Tongue (tissue), 2 donors: ENCODE results near the gene FSIP1. TPM values are rescaled to one million over a fixed set of nuclear protein-coding genes. Genes with fewer than 3 reads are reported as not detected.

Experiments used
- DNase-seq: peaks from one replicate; pipeline ENCODE4 v3.0.0-alpha.2; 2015
- total RNA-seq: library from RNA; depleted of rRNA; stranded (reverse); fragments of >200 nt; gene quantifications from one replicate; pipeline ENCODE4 v1.2.3, GENCODE V29; 2014

The FSIP1 gene
- total RNA-seq, 1 donor from 2014 or later: 0.10 TPM

- no peak for DNase-seq
Observed at GRCh38 chr15:39720081-39720480, 62.6 kb downstream of the FSIP1 start.

DNA sequence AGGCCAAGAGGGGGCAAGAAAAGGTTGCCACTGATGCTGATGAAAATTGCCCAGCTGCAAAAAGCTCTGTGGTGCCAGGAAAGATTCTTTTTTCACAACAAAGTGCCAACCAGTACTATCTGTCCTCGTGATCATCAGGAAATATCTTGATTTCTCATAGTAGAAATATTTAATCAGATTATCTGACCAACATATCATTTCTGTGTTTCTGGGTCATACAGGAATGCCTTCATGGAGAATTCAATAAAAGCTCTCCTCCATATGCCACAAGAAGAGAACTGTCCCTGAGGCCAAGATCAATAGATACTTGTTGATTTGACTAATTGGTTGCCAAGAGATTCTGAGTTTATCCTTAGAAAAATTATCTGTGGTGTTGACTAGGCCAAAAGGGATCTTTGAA lies 63.5 kb downstream of the FSIP1 start:
- DNase-seq: no peak

GRCh38 chr15:39717134-39717533 lies 65.5 kb downstream of the FSIP1 start:
- no peak for DNase-seq

DNA sequence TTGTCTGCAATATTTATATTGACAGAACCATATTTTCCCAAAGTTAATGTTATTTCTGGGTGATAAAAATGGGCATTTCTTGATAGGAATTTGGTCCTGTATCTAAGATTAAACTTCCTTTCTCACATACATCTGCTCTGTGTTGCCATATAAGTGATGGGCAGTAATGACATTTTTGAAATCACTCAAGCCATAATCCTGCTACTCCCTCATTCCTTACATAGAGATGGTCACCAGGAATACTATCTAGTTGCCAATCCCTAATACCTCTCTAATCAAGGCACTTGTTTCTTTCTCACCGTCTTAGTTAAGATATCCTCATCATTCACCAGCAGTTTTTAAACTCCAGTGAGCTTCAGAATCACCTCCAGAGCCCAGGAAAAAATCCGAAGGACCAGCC lies 68.4 kb downstream of the FSIP1 start:
- no peak for DNase-seq

GRCh38 chr15:39713846-39714245 lies 68.8 kb downstream of the FSIP1 start:
- DNase-seq: no peak

DNA sequence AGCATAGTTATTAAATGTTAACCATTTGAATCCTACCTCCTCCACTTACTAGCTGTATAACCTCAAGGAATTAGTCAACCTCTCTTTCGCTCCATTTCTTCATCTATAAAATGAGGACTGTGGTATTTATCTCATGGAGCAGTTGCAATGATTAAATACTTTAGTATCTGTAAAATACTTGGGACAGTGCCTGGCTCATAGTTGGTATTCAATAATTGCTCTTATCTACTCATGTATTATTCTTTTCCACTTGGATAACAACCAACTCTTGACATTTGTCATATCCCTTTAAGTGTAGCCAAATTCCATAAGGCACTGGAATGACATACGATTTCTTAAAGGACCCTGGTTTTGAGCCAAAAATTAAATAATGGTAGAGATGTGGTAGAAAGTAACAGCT lies 72.0 kb downstream of the FSIP1 start:
- no peak for DNase-seq

DNA sequence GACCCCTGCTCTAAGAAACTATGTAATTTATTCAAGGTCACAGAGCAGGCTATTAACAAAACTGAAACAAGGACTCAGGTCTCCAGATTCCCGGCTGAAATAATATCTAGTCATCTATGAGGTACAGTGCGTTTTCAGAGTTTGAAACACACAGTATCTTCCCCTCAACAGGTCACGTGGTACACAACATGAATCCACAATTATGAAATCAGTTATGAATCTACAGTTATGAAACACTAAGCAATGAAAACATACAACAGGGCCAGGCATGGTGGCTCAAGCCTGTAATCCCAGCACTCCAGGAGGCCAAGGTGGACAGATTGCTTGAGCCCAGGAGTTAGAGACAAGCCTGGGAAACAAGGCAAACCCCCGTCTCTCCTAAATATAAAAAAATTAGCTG lies 72.7 kb downstream of the FSIP1 start:
- DNase-seq: no peak

- DNase-seq: no peak
Observed at GRCh38 chr15:39706206-39706605, 76.4 kb downstream of the FSIP1 start.

DNA sequence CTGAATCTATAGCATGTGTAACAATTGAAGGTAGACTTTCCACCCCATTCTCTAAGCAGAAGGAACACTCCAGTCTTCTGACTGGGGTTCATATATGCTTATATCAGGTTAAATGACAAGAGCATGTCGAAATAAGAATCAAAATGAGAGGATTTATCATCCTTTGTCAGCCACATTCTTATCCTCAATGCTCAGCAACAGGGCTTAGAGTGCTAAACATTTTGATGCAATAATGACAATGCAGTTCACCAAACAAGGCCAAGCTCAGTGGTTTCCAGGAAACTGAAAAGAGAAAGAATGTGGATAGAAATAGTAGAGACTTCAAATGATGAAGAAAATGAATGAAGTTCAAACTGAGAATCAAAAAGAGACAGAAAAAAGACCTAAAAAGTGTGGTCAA lies 78.0 kb downstream of the FSIP1 start:
- DNase-seq: no peak

DNA sequence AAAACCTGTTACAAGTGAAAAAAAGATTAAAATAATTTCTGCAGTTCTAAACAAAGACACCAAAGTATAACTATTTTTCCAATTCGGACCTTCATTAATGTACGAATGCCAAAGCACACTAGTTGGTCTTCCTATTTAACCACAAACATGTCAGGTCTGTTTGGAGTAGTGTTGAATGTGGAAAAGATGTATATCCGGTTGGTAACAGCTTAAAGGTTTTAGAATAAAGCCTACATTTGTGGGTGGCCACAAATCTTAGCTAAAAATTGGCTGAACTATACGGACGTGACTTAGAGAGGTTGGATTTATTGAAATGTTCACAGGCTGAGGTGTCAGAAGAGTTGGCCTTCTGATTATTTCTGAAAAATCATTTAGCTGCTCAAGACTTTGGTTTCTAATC lies 78.4 kb downstream of the FSIP1 start:
- no peak for DNase-seq

- DNase-seq: no peak
Observed at GRCh38 chr15:39701988-39702387, 80.7 kb downstream of the FSIP1 start.

- no peak for DNase-seq
Observed at GRCh38 chr15:39700375-39700700, 82.3 kb downstream of the FSIP1 start.

DNA sequence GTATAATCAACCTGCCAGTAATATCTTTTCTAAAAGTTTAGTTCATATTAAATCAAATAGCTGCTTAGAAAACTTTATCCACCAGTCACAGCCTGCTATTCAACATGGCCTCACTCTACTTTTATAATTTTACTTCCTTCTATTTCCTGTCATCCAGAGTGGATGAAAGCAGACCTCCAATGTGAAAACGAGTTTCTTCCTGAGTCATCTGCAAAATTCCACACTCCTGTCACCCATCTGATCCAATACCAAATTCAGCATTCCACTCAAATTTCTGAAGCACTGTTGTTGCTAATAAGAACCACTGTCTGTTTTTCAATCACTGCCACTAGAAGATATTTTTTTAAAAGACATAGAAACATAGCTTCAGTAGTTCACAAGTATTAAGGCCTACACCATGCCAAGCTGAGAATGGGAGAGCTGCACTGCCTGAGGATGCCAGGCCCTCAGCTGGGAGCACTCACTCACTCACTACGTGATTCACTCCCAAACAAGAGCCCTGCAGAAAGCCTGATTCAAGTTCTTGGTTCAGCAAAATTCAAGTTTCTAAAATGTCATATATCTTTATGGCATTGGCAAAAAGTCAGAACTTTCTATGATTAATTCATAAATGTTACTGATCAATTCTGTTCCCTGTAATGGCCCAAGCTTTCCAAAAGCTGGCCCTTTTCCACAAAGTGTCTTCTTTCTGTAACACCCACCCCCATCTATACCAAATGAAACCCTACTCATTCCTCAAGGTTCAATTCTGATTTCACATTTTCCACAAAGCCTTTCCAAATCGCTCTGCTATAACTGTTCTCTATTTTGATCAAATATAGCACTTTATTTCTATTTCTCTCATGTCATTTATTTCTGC lies 82.9 kb downstream of the FSIP1 start:
- no peak for DNase-seq

- DNase-seq: no peak
Observed at GRCh38 chr15:39698444-39699390, 83.9 kb downstream of the FSIP1 start.

DNA sequence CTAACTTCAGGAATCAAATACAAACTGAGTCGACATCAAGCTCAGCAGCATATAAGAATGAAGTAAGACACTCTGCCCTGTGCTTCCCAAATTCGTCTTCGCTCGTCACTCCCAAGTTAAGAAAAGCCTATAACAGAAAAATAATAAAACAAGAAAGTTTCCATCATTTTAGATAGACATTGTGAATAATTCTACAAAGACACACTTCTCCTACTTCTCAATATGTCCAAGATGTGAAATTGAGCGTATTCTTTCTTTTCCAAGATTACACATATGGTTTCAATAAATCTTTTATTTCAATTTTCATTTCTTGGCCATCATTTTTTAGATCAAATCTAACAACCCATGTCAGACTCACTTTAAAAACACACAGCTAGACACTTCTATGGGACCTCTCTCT lies 85.1 kb downstream of the FSIP1 start:
- no peak for DNase-seq

DNA sequence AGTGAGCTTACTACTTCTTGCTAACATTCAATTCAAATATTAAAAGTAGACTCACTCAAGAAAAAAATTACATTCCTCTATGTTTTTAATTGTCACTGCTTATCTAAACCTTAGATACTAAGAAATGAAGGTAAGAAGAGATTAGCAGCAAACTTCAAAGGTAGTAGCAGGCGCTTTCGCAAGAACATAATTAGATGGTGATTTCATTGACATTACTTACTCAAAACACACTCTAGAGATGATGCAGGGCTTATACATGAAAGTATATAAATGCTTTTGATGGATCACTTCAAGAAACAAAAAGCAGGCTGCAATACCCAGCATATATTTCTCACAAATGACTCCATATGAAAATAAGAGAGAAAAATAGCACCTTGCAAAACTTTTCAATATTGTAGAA lies 86.8 kb downstream of the FSIP1 start:
- no peak for DNase-seq

DNA sequence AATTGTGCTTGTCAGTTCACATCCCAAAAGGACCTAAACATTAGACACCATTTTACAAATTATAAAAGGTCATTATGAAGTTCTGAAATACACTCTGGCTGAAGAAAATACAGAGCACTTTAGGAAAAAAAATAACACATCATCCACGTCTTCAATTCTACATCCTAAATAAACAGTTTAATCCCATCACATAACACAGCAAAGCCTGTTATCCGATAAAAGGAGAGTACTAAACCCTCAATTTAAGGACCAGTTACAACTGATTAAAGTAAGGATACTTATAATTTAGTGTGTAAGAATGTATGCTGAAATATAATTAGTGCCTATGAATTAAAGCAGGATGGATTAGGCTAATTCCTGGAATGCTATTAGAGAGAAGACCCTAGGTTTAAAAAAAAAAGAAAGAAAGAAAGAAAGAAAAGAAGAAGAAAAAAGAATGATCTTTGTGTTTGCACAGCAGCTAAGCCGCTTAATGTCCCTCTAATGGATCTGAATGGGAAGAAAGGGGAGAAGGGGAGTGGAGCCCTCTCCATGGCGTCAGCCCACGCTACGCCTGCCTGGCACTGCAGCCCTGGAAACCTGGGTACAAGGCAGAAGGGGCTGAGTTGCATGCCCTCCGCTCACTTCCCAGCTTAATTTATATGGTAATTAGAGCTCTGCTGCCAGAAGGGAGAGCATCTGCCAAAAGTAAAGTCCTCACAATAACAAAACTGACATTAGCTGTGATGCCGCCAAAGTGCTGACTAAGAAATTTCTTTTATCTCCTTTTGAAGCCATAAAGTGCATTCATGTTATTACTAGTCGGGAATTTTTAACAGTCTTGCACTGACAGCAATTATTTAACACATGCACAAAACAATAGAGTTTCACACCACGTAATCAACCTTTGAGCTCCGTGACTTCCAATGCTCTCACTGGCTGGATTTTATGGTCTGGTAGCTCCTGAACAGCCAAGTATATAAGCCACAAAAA lies 90.0 kb downstream of the FSIP1 start:
- peak; percentile 84 for DNase-seq

GRCh38 chr15:39690881-39691634 lies 91.6 kb downstream of the FSIP1 start:
- DNase-seq: no peak

DNA sequence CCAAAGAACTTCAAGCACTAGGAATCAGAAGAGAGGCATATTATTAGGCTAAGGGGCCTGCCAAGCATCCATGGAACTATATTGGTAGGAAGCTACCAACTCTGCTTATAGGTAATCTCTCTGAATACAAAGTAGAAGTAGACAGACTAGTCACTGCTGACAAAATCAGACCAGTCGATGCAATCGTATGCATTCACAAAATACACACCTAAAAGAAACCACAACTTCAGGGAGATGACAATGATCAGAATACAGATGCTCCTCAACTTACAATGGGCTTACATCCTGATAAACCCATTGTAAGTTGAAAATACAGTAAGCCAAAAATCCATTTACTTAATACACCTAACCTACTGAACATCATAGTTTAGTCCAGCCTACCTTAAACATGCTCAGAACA lies 94.7 kb downstream of the FSIP1 start:
- DNase-seq: no peak

GRCh38 chr15:39685999-39686613 lies 96.5 kb downstream of the FSIP1 start:
- peak; percentile 84 for DNase-seq

DNA sequence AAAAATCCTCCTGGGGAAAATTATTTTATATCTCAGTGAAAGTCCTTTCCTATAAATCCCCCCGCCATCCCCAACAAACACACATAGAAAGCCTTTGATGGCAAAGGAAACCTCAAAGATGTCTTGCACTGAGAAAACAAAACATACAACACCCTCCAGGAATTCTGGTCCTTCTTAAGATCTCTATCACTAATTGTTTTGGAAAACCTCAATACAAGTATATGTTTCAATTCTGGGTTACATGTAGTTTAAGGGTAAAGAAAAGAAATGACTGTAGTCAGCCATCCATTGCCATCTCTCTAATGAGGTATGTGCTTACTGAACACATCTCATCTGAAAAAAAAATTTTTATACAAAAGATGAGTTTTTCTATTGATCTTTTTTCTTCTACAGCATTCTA lies 97.3 kb downstream of the FSIP1 start:
- no peak for DNase-seq
